ENCODE results near the gene KREMEN2. TPM values are rescaled to one million over a fixed set of nuclear protein-coding genes. Genes with fewer than 3 reads are reported as not detected.

The KREMEN2 gene
- total and polyA plus RNA-seq, 9 of the 15 experiments (the other 6 are each of a cell fraction or from before 2014, with no cell fraction given), result 0.04 to 7.7 (median 1.5) TPM; not detected in 1

- 0 out of 4 replicates have a peak, but pooled peaks of 1 of the 2 experiments have one; percentile 22 for TF ChIP-seq ZNF639 (CRISPR knock-in tag; conservative IDR thresholded peaks at IDR 0.05 in 1 of 2, IDR thresholded peaks at IDR 0.05 in 1 of 2)
- no peak for TF ChIP-seq CAMTA2 (CRISPR knock-in tag; conservative IDR thresholded peaks at IDR 0.05)
- peak; percentile 34; the same call in 1 of the 2 replicates for TF ChIP-seq HES1 (IDR thresholded peaks at IDR 0.05; ENCODE audit: low read depth)
- no peak for TF ChIP-seq ZNF347 (CRISPR knock-in tag; IDR thresholded peaks at IDR 0.05; ENCODE audit: low read depth)
- TF ChIP-seq BHLHE40 (IDR thresholded peaks at IDR 0.05; ENCODE audit: low read length), result peak; percentile 7; the same call in 1 of the 2 replicates
- peak; percentile 73 for TF ChIP-seq PRDM10 (IDR thresholded peaks at IDR 0.05; ENCODE audit: partially characterized antibody)
- 0 out of 2 replicates have a peak, but pooled peaks have one; percentile 19 for TF ChIP-seq BCOR (IDR thresholded peaks at IDR 0.05)
- peak; percentile 66; the same call in 1 of the 2 replicates for TF ChIP-seq HDAC2 (IDR thresholded peaks at IDR 0.05)
- TF ChIP-seq LARP7 (IDR thresholded peaks at IDR 0.05), result no peak
- TF ChIP-seq NR4A1 (CRISPR knock-in tag; IDR thresholded peaks at IDR 0.05), result no peak
- TF ChIP-seq NR4A1 (tag; IDR thresholded peaks at IDR 0.05), result peak; percentile 48
- TF ChIP-seq CREM (IDR thresholded peaks at IDR 0.05; ENCODE audit: low read depth), result 0 out of 2 replicates have a peak, but pooled peaks have one; percentile 39
- peak; percentile 84 for TF ChIP-seq GABPA (tag; conservative IDR thresholded peaks at IDR 0.05; ENCODE audit: low read depth)
- TF ChIP-seq RBFOX2 (IDR thresholded peaks at IDR 0.05; ENCODE audit: low read depth, low read length), result peak; percentile 35; the same call in 1 of the 2 replicates
- TF ChIP-seq ZNF584 (CRISPR knock-in tag; IDR thresholded peaks at IDR 0.05; ENCODE audit: low read depth), result 0 out of 2 replicates have a peak, but pooled peaks have one; percentile 44
- TF ChIP-seq ATF1 (CRISPR knock-in tag; IDR thresholded peaks at IDR 0.05), result no peak
- peak; percentile 51; the same call in 1 of the 2 replicates for TF ChIP-seq ATF1 (tag; IDR thresholded peaks at IDR 0.05)
- TF ChIP-seq TBL1XR1 (IDR thresholded peaks at IDR 0.05; ENCODE audit: low read length in 2 of 2), result peak in 1 of 2 experiments; percentile 26; a peak in 1 of 4 replicates
- no peak for TF ChIP-seq ZNF707 (CRISPR knock-in tag; conservative IDR thresholded peaks at IDR 0.05)
Measured at GRCh38 chr16:3007957-3008689, 44.0 kb downstream of the KREMEN2 start (continued).

Measured in K562 (cell line).